Loucy (cell line): ENCODE data around the gene LGALS3BP.

Experiments
- H2AFZ ChIP-seq: fragments of 200-600 bp; sonication (generic); 2 replicates; pipeline ENCODE4 v1.6.0; 2016; ENCODE audit warnings: antibody characterized with exemption, mild to moderate bottlenecking, low read length, moderate library complexity
- H3F3A ChIP-seq: fragments of 200-600 bp; 2 replicates; pipeline ENCODE4 v1.6.0; 2016; ENCODE audit warnings: antibody characterized with exemption, low read depth, mild to moderate bottlenecking
- H3K27me3 ChIP-seq: fragments of 200-600 bp; sonication (generic); 2 replicates; pipeline ENCODE4 v1.6.1; 2014; ENCODE audit warnings: low read length, mild to moderate bottlenecking; ENCODE audit not compliant: insufficient read depth, poor library complexity, severe bottlenecking
- H3K36me3 ChIP-seq: fragments of 200-600 bp; sonication (generic); 2 replicates; pipeline ENCODE4 v1.6.1; 2016; ENCODE audit warnings: low read length; ENCODE audit not compliant: insufficient read depth
- H3K4me1 ChIP-seq: fragments of 200-600 bp; sonication (generic); 2 replicates; pipeline ENCODE4 v1.5.1; 2014; ENCODE audit warnings: low read length, mild to moderate bottlenecking; ENCODE audit not compliant: insufficient read depth, poor library complexity, severe bottlenecking
- H3K4me2 ChIP-seq: fragments of 200-600 bp; sonication (generic); 2 replicates; pipeline ENCODE4 v1.6.0; 2014; ENCODE audit warnings: antibody characterized with exemption, low read length, low read depth, mild to moderate bottlenecking; ENCODE audit not compliant: poor library complexity, severe bottlenecking
- H3K4me3 ChIP-seq: fragments of 200-600 bp; sonication (generic); 2 replicates; pipeline ENCODE4 v1.5.1; 2014; ENCODE audit warnings: low read length, mild to moderate bottlenecking, mixed read lengths; ENCODE audit not compliant: poor library complexity, severe bottlenecking
- H3K79me2 ChIP-seq: fragments of 200-600 bp; sonication (generic); 2 replicates; pipeline ENCODE4 v1.6.1; 2014; ENCODE audit warnings: low read length; ENCODE audit not compliant: insufficient read depth
- H3K9ac ChIP-seq: fragments of 200-600 bp; sonication (generic); 2 replicates; pipeline ENCODE4 v1.6.0; 2014; ENCODE audit warnings: mild to moderate bottlenecking, low read depth, low read length, moderate library complexity; ENCODE audit not compliant: poor library complexity, severe bottlenecking
- H3K9me2 ChIP-seq: fragments of 200-600 bp; sonication (generic); replicated peaks from 2 replicates; pipeline ENCODE4 v1.6.1; 2016; ENCODE audit warnings: low read depth, low read length, mixed read lengths
- H3K9me3 ChIP-seq: fragments of 200-600 bp; sonication (generic); 2 replicates; pipeline ENCODE4 v1.6.1; 2014; ENCODE audit warnings: mild to moderate bottlenecking, antibody characterized with exemption, low read length, low read depth; ENCODE audit not compliant: insufficient read depth
- H4K20me1 ChIP-seq: fragments of 200-600 bp; sonication (generic); 2 replicates; pipeline ENCODE4 v1.6.0; 2014; ENCODE audit warnings: antibody characterized with exemption, low read length, mild to moderate bottlenecking; ENCODE audit not compliant: insufficient read depth, poor library complexity, severe bottlenecking
- EZH2phosphoT487 ChIP-seq: fragments of 200-600 bp; IDR thresholded peaks from 2 replicates; pipeline ENCODE4 v1.6.1; 2018; ENCODE audit warnings: antibody characterized with exemption, mild to moderate bottlenecking, moderate library complexity, borderline replicate concordance
- TF ChIP-seq, protein P1 (sequence below): fragments of 200-600 bp; sonication (generic); conservative IDR thresholded peaks from 2 replicates; pipeline ENCODE4 v1.5.1; 2014; ENCODE audit warnings: mild to moderate bottlenecking, antibody characterized with exemption, low read length

LGALS3BP gene

DNA sequence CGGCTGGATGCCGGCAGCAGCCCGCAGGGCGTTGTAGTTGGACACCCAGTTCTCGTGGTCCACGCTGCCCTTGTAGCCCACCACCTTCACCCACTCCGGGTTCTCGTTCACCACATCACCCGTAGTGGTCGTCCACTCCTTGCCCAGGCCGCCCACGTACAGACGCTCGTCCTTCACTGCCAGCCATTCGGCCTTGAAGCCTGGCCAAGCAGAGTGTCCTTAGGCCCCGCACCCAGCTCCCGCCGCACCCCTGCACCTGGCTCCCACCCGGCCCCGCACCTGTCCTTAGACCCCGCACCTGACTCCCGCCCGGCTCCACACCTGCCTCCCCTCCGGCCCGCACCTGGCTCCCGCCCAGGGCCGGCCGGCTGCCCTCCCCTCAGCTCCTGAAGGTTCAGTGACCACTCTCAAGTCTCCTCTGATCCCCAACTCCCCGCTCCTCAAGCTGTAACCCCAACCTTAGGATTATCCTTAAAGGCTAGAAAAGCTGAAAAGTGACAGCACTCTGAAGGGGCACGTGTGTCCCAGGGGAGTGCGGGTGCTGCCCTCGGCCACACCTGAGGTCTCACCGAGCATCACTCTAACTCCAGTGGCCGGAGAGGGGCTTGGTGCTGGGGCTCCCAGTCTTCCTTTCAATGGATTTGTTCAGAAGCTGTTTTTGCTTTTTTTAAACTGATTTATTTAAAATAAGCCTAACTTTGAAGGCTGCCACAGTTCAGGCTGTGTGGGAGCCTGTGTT, 15.5 kb upstream of the LGALS3BP start:
- Histone ChIP-seq H3K79me2 (peaks cover 15% of the 10 kb centered on the region; the same call in 1 of the 2 replicates), H3K9me2 (no peaks in the 10 kb centered on the region), H3K4me2 (no peak overlapping the region), H4K20me1 (peaks cover 9% of the 10 kb centered on the region), H3K4me1 (no peaks in the 10 kb centered on the region), H3K9me3 (no peaks in the 10 kb centered on the region), H3K36me3 (peaks cover 84% of the 10 kb centered on the region; the same call in 1 of the 2 replicates), H2AFZ (no peak overlapping the region), H3K9ac (no peak overlapping the region), H3K27me3 (no peaks in the 10 kb centered on the region), H3K4me3 (no peak overlapping the region), H3F3A (no peaks in the 10 kb centered on the region)
- TF ChIP-seq, protein P1, sequence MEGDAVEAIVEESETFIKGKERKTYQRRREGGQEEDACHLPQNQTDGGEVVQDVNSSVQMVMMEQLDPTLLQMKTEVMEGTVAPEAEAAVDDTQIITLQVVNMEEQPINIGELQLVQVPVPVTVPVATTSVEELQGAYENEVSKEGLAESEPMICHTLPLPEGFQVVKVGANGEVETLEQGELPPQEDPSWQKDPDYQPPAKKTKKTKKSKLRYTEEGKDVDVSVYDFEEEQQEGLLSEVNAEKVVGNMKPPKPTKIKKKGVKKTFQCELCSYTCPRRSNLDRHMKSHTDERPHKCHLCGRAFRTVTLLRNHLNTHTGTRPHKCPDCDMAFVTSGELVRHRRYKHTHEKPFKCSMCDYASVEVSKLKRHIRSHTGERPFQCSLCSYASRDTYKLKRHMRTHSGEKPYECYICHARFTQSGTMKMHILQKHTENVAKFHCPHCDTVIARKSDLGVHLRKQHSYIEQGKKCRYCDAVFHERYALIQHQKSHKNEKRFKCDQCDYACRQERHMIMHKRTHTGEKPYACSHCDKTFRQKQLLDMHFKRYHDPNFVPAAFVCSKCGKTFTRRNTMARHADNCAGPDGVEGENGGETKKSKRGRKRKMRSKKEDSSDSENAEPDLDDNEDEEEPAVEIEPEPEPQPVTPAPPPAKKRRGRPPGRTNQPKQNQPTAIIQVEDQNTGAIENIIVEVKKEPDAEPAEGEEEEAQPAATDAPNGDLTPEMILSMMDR = no peak
- no peak for TF ChIP-seq EZH2phosphoT487

DNA sequence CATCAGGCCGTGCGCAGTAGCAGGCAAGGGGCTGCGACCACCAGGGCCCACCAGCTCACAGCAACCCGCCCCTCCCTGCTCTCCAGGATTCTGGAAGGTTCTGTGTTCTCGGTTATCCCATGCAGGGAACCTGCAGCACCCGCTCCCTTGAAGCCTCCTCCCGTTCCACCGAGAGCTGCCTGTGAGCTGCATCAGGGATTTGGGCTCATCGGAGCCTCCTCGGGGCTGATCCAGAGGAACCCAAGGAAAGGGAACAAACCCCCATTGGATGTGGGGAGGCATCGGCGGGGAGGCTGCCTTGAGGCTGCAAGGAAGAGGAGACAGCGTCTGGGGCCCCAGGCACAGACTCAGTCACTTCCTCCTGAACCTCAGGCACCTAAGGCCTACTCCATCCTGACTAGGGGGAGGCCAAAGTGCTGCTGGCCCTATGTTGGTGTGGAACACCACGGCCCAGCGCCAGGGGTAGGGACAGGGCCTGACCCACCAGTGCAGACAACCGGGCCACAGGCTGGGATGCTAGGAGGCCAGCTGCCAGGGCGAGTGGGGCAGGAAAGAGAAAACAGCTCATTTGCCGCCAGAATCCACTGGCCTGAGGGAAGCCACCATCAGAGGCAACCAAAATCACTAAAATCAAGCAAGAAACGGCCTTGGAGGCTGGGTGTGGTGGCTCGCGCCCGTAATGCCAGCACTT, 14.4 kb upstream of the LGALS3BP start:
- Histone ChIP-seq H2AFZ (no peak overlapping the region), H3K79me2 (peaks cover 7% of the 10 kb centered on the region; the same call in 1 of the 2 replicates), H3K9ac (no peak overlapping the region), H3K4me2 (no peak overlapping the region), H3F3A (no peaks in the 10 kb centered on the region), H3K9me2 (no peaks in the 10 kb centered on the region), H3K27me3 (no peaks in the 10 kb centered on the region), H3K9me3 (no peaks in the 10 kb centered on the region), H4K20me1 (peaks cover 7% of the 10 kb centered on the region), H3K4me3 (no peak overlapping the region), H3K36me3 (peaks cover 85% of the 10 kb centered on the region; the same call in 1 of the 2 replicates), H3K4me1 (no peaks in the 10 kb centered on the region)
- no peak for TF ChIP-seq EZH2phosphoT487

DNA sequence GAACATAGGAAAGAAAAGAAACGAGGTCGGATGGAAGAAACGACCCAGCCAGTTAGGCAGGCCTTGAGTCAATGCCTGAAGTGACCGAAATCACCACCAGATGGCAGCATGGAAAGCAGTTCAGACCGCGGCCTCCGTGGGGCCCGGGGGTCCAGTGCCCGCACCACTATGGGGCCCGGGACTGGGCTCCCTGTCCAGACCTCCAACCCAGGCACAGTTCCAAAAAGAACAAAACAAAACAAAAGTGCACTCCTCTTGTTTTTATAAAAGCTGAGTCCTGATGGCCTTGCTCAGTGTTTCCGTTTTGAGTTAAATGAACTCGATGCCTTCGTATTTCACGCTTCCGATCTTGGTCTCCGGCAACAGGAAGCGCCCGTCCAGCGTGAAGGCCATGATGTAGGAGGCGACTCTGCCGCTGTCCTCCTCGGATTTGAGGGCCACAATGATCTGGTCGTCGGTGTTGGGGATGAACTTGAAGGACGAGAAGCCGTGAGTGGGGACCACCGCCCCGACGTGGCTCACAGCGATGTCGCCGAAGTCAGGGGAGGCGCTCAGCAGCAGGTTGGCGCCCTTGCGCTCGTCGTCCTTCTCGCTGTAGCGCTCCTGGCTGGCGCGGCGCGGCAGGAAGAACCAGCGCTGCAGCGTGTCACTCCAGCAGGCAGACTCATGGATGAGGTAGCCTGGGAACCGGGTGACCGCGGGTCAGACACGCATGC, 13.7 kb upstream of the LGALS3BP start:
- no peak for TF ChIP-seq EZH2phosphoT487
- TF ChIP-seq, protein P1 = peak; percentile 79
- Histone ChIP-seq H3K4me1 (no peaks in the 10 kb centered on the region), H3K79me2 (no peaks in the 10 kb centered on the region; the same call in 1 of the 2 replicates), H3K9me3 (no peaks in the 10 kb centered on the region), H3K4me3 (no peak overlapping the region), H3F3A (no peaks in the 10 kb centered on the region), H2AFZ (no peak overlapping the region), H3K4me2 (no peak overlapping the region), H3K27me3 (no peaks in the 10 kb centered on the region), H3K36me3 (peaks cover 79% of the 10 kb centered on the region; the same call in 1 of the 2 replicates), H3K9me2 (no peaks in the 10 kb centered on the region), H3K9ac (no peak overlapping the region), H4K20me1 (peaks cover 7% of the 10 kb centered on the region)
